ENCODE results near the gene ZNF502. TPM values are rescaled to one million over a fixed set of nuclear protein-coding genes. Genes with fewer than 3 reads are reported as not detected.
A peak's percentile ranks its signal among the peaks of the same experiment; 100 is the strongest.
"Not testable (repeated sequence)": the region's sequence is repeated elsewhere in the genome, so short reads cannot be mapped to it uniquely, and the experiment has no call there.

ZNF502 gene
- 1 to 10 TPM; 2.2 to 3.1 TPM for total RNA-seq
- long read RNA-seq, partial matches to known transcripts: 0 of 2 reads
- long read RNA-seq, other reads (novel, unspliced or antisense): 1 of 2 reads

GRCh38 chr3:44712455-44713075 lies at the start of gene ZNF502:
ZNF502 (plus strand) TSS chr3:44712660; CDS start chr3:44720262, 7,602 bp downstream.
- DNase-seq (peak; percentile 83 to 88), ATAC-seq (peak; percentile 100)
- intact Hi-C loops (cut with DNase I, micrococcal nuclease): no loop called here

- intact Hi-C loops (cut with DNase I, micrococcal nuclease): no loop called here
- no peak for ATAC-seq
- DNase-seq: no peak
These were observed 47.3 kb upstream of the ZNF502 start for GRCh38 chr3:44665173-44665572.

GRCh38 chr3:44666346-44666745 lies 46.1 kb upstream of the ZNF502 start:
- DNase-seq: no peak
- ATAC-seq: no peak
- intact Hi-C loops (cut with DNase I, micrococcal nuclease): no loop called here

GRCh38 chr3:44669760-44670159 lies 42.7 kb upstream of the ZNF502 start:
- intact Hi-C loops (cut with DNase I, micrococcal nuclease): no loop called here
- DNase-seq (no peak), ATAC-seq (no peak)

- DNase-seq; ATAC-seq; intact Hi-C loops (cut with DNase I, micrococcal nuclease): not testable (repeated sequence)
These were observed 39.0 kb upstream of the ZNF502 start for GRCh38 chr3:44673466-44673865.

- ATAC-seq (no peak), DNase-seq (no peak)
- intact Hi-C loops (cut with DNase I, micrococcal nuclease): no loop called here
These were observed 38.2 kb upstream of the ZNF502 start for GRCh38 chr3:44674211-44674610.

- intact Hi-C loops (cut with DNase I, micrococcal nuclease): no loop called here
- DNase-seq (no peak), ATAC-seq (no peak)
These were observed 33.9 kb upstream of the ZNF502 start for GRCh38 chr3:44678480-44679116.

GRCh38 chr3:44680921-44681455 lies 31.5 kb upstream of the ZNF502 start:
- ATAC-seq (no peak), DNase-seq (no peak)
- intact Hi-C loops (cut with DNase I, micrococcal nuclease): no loop called here

- no peak for DNase-seq
- no peak for ATAC-seq
- intact Hi-C loops (cut with DNase I, micrococcal nuclease): no loop called here
These were observed 30.1 kb upstream of the ZNF502 start for GRCh38 chr3:44682182-44682896.

GRCh38 chr3:44685128-44685800 lies 27.2 kb upstream of the ZNF502 start:
- ATAC-seq (peak; percentile 96), DNase-seq (peak; percentile 71 to 77)
- intact Hi-C loops (cut with DNase I, micrococcal nuclease): no loop called here

GRCh38 chr3:44687898-44688297 lies 24.6 kb upstream of the ZNF502 start:
- intact Hi-C loops (cut with DNase I, micrococcal nuclease): no loop called here
- DNase-seq: no peak
- no peak for ATAC-seq

GRCh38 chr3:44721231-44722102 lies 9.0 kb downstream of the ZNF502 start:
- intact Hi-C loops (cut with DNase I, micrococcal nuclease): no loop called here

GRCh38 chr3:44722103-44722401 lies 9.6 kb downstream of the ZNF502 start:
- intact Hi-C loops (cut with DNase I, micrococcal nuclease): no loop called here

More at GRCh38 chr3:44721231-44722102, 9.0 kb downstream of the ZNF502 start:
- no peak for ATAC-seq
- no peak for DNase-seq

GRCh38 chr3:44729384-44729910 lies 17.0 kb downstream of the ZNF502 start, which contains the start of gene ZNF501:
ZNF501 (plus strand) TSS chr3:44729635; CDS start chr3:44734422, 4,787 bp downstream.
- peak; percentile 100 for ATAC-seq
- intact Hi-C loops (cut with DNase I, micrococcal nuclease): no loop called here
- DNase-seq: peak; percentile 95 to 96

More at GRCh38 chr3:44722103-44722401, 9.6 kb downstream of the ZNF502 start:
- DNase-seq (no peak), ATAC-seq (no peak)

GRCh38 chr3:44734646-44735168 lies 22.2 kb downstream of the ZNF502 start:
- ATAC-seq: no peak
- intact Hi-C loops (cut with DNase I, micrococcal nuclease): no loop called here
- no peak for DNase-seq

GRCh38 chr3:44761101-44761423 lies 48.6 kb downstream of the ZNF502 start:
- ATAC-seq (peak; percentile 27), DNase-seq (peak in 1 of 2 donors; percentile 6)
- intact Hi-C loops (cut with DNase I, micrococcal nuclease): no loop called here

- intact Hi-C loops (cut with DNase I, micrococcal nuclease): no loop called here
- DNase-seq: peak; percentile 95 to 99
- peak; percentile 99 for ATAC-seq
These were observed 49.1 kb downstream of the ZNF502 start, which contains the start of the genes KIAA1143 and KIF15 for GRCh38 chr3:44761424-44762169. KIAA1143 (minus strand) TSS chr3:44761619; CDS start chr3:44761602, 17 bp downstream. KIF15 (plus strand) TSS chr3:44761794; CDS start chr3:44761866, 72 bp downstream.

All from left colon (tissue), 2 donors.